HG03066 (cell line): ENCODE measurements around the gene NLRC5.
"Not testable (repeated sequence)": the region's sequence is repeated elsewhere in the genome, so short reads cannot be mapped to it uniquely, and the experiment has no call there.

ENCODE experiments used
- ATAC-seq: cut with Tn5 transposase; IDR thresholded peaks from one replicate; pipeline ENCODE4 v1.9.1; 2021; ENCODE audit warnings: low read depth; ENCODE audit not compliant: unreplicated experiment

Gene NLRC5

GRCh38 chr16:57042157-57043111 is 53.1 kb downstream of the NLRC5 start:
- ATAC-seq, result peak; percentile 70

- no peak for ATAC-seq
Observed at GRCh38 chr16:57043248-57043647, 53.9 kb downstream of the NLRC5 start.

DNA sequence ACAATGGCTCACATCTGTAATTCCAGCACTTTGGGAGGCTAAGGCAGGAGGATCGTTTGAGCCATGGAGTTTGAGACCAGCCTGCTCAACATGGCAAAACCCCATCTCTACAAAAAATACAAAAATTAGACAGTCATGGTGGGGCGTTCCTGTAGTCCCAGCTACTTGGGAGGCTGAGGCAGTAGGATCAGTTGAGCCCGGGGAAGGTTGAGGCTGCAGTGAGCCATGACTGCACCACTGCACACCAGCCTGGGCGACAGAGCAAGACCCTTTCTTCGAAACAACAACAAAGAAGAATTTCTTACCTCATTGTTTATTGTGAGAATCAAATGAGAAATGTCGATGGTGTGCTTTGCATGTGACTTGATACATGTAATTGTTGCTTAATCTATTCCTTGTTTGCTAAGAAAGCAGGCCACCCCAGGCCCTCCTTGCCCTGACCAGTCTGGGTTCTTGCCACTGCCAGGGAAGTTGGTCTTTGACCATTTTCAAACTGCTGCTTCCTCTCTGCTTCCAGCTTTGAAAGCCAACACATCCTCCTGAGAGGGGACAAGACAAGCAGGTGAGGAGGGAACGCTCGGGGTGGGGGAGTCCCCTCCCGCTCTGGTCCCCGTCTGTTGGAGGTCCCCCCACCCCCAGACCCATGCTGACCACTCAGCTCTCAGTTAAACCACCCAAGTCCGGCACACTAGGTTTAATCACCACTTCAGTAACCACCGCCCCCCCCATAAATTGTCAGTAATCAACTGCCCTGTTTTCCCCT is 55.8 kb downstream of the NLRC5 start:
- no peak for ATAC-seq

DNA sequence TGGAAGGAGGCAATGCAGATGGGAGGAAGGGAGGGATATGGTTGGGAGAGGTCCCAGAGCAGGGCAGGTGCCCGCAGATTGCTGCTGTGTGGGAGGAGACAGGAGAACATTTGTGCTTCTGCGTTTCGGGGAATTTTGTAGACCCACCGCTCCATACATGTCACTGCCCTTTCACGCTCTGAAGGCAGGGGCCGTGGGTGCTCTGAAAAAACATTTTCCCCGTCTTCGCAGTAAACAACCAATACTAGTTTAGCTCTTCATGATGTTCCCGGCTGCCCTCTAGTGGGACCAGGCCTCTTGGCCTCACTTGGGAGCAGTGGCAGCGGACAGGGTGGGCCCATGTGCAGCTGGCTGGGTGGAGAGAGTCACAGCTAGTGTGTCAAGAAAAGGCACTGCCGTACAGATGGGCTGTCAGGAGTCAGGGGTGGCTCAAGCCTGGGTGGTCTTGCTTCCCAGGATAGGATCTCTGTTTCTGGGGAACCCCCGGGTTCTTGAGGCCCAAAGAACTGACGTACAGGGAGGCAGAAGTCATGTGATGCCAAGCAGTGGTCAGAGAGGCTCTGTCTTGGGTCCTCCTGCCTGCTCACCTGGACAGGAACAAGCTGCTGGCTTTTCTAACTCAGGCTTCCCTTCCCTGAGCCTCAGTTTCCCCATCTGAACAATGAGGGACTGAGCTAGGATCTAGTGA is 56.5 kb downstream of the NLRC5 start:
- ATAC-seq, result no peak

GRCh38 chr16:57048095-57048494 is 58.7 kb downstream of the NLRC5 start:
- no peak for ATAC-seq

DNA sequence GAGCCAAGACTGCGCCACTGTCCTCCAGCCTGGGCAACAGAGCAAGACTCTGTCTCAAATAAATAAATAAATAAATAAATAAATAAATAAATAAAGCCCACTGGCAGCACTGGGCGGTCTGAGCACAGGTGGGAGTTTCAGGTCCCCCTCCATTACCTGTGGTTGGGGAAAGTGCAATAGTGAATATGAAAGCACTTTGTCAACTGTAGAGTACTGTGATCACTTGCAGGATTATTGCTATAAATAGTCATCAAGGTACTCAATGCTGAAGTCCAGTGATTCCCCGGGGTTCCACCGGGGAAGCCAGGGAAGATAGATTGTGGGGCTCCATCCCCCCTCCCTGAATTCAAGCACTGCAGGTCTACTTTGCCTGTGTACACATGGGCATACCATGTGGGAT is 60.3 kb downstream of the NLRC5 start:
- ATAC-seq, result no peak

GRCh38 chr16:57051696-57052228 is 62.4 kb downstream of the NLRC5 start:
- ATAC-seq, result no peak

DNA sequence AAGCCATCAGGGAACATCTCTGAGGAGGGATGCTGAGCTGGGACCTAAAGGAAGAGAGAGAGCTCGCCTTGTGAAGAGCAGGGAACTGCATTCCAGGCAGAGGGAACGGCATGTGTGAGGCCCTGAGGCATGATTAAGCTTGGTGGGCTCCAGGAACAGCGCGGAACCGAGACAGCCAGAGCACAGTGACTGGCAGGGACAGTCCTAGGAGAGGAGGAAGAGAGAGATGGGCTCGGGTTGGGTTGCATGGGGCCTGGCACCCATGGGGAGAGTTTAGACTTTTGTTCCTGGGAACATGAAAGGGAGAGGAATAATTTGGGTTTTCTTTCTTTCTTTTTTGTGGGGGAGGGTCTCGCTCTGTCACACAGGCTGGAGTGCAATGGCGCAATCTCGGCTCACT is 63.8 kb downstream of the NLRC5 start:
- ATAC-seq, result no peak

DNA sequence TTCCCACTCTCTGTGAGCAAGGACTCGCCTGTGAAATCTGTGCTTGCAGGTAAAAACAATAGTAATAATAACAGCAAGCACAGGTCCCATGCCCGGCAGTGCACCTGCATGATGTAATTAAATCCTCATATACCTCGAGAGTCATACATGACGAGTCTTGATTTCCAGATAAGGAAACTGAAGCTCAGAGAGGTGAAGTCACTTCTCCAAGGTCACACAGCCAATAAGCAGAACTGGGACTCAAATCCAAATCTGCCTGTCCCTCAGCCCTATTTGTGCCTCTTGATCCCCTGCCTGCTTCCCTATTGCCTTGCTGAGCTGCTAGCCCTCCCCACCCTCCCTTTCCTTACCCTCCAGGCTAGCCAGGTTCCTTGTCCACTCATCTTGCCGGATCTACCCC is 65.0 kb downstream of the NLRC5 start:
- no peak for ATAC-seq

GRCh38 chr16:57054771-57055170 is 65.4 kb downstream of the NLRC5 start:
- no peak for ATAC-seq

DNA sequence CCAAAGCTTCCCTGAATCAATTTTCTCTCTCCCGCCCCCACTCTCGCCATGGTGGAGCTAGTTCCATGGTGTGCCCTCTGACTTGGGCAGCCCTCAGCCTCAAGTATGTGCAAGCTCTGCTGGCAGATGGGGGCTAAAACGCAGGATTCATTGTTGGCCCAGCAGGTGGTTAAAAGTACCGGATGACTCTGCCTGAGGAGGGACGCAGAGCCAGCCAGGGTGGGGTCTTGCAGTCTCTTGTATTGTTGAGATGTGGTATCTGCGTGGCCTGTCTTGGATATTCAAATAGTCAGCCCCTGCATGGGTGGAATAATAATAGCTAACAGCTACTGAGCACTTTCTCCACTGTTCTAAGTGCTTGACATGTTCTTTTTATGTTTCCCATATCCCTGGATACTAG is 66.3 kb downstream of the NLRC5 start:
- no peak for ATAC-seq

DNA sequence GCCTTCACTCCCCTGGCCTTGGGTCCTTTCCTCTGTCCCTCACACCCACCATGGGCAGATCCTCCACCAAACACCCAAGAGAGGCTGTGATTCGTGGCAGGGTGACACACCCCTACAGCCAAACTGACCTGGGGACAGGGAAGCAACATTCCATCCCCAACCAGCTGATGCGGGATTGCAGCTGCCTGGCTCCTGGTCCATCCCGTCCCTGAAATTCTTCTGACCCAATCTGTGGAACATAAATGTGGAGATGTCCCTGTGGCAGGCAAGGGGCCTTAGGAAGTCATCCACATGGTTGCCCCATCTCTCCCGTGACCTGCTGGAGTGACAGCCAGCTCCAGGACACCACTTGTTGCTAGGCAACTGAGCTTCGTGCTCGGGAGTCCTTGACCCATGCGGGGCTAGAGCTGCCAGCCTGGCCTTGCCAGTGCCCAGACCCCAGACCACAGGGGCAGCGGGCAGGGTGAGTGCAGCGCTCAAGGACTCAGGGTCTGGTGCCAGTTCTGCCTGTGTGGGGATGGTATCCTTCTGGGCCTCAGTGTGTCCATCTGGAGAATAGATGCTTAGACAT is 69.0 kb downstream of the NLRC5 start:
- no peak for ATAC-seq

DNA sequence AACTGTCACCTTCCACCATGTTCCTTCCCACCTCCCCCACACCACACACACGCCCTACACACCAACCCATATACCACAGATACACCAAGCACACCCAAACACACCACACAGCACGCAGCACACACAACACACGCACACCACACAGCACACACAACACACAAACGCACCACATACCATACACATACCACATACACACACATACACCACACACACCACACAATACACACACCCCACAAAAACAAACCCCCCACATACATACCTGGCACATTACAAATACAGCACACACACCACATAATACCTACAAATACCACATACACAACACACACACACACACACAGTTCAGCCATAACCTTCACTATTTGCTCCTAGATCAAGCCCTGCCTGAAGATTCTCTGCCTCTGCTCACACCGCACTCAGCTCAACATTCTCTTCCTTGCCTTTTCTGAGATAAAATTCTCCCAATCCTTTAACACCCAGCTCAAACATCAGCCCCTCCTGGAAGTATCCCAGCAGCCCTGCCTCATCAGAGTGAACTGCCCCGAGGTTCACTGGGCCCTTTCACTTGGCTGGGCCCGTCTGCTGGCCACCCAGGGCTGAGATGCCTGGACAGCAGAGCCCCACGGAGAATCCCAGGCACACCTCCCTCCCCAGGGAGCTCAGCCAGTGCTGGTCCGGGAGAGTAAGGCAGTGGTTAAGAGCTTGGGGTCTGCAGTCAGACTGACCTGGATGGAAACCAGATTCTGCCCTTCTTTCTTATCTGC is 71.1 kb downstream of the NLRC5 start:
- ATAC-seq, result no peak

DNA sequence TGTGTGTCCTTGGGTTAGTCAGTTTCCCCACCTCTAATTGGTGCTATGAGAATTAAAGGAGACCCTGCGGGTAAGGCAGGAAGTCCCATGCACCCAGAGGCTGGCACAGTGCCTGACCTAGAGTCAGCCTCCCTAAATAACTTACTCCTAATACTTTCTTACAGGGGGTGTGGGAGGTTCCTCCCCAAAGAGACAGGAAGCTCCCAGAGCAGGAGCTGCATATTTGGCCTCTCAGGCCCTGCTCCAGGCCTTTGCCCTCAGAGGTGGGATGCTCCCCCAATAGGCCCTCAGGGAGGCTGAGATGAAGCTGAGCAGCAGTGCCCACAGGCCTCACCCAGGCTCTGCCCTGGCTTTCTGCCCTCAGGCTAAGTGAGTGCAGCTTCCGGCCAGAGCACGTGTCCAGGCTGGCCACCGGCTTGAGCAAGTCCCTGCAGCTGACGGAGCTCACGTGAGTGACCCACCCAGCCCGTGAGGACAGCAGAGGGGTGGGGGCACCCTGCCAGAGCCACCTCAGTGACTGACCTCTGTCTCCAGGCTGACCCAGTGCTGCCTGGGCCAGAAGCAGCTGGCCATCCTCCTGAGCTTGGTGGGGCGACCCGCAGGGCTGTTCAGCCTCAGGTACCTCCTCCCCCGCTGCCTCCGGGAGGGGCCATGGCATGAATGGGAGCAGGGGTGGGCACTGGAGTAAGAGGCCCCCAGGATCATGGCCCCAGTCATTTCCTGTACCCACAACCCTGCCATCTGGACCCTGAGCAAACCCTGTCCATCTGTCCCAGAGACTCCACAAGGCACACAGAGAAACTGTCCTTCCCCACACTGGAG is 71.9 kb downstream of the NLRC5 start:
- ATAC-seq, result no peak

GRCh38 chr16:57062329-57062728 is 73.0 kb downstream of the NLRC5 start:
- ATAC-seq, result no peak

DNA sequence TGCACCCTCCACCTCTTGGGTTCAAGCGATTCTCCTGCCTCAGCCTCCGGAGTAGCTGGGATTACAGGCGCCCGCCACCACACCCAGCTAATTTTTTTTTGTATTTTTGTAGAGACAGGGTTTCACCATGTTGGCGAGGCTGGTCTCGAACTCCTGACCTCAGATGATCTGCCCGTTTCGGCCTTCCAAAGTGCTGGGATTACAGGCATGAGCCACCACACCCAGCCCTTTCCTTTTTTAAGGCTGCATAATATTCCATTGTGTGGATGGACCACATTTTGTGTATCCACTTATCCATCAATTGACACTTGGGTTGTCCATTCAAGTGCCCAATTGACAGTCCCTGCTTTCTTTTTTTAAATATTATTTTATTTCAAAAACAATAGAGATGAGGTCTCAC is 73.8 kb downstream of the NLRC5 start:
- not testable (repeated sequence) for ATAC-seq

- ATAC-seq, result no peak
Observed at GRCh38 chr16:57064995-57065394, 75.6 kb downstream of the NLRC5 start.

DNA sequence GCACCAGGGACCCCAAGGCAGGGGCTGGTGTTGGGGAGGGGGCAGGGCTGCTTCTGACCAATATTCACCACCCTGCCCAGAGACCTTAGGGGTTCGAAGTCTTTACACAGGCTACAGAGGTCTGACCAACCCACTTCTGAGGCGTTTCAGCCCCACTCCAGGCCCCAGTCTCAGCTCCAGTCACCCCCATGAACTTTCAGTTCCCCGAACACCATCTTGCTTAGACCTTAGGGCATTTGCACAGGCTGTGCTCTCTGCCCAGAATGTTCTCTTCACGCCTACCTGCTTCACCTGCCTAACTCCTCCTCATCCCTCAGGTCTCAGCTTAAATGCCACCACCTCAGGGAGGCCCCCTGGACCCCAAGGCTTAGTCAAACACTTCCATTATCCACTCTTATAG is 77.3 kb downstream of the NLRC5 start:
- ATAC-seq, result no peak

- no peak for ATAC-seq
Observed at GRCh38 chr16:57067347-57067746, 78.0 kb downstream of the NLRC5 start.
